ENCODE data around the gene CYB5B. TPM values are rescaled to one million over a fixed set of nuclear protein-coding genes. Genes with fewer than 3 reads are reported as not detected.
"Not testable (repeated sequence)": the region's sequence is repeated elsewhere in the genome, so short reads cannot be mapped to it uniquely, and the experiment has no call there.

CYB5B gene
- polyA plus RNA-seq, 4 donors: 96.0 to 150 (median 132) TPM

DNA sequence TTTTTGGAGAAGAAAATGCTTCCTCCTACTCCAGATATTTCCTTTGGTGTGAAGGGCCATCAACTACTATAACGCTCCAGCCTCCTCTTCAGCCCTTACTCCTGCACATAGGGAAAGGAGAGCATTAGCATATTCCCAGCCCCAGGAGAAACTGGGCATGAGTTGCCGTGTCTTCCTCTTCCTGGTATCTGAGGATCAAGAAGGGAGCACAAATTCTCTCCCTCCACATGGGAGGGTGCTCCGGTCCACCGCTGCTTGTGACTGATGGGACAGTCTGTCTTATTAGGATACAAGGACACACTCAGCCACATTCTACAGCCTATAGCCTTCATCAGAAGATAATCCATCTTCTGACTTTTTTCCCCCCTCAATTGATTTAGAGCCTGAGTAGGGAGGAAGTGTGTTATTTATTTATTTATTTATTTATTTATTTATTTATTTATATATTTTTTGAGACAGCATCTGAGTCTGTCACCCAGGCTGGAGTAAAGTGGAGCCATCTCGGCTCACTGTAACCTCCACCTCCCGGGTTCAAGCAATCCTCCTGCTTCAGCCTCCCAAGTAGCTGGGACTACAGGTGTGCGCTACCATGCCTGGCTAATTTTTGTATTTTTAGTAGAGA is 16.6 kb upstream of the CYB5B start:
- no peak for DNase-seq (ENCODE audit: low read depth in 4 of 4, low spot score in 3 of 4)

- no peak for DNase-seq (ENCODE audit: low read depth in 4 of 4, low spot score in 3 of 4)
Measured at GRCh38 chr16:69408475-69408874, 15.9 kb upstream of the CYB5B start.

GRCh38 chr16:69410219-69410990 is 14.0 kb upstream of the CYB5B start:
- peak in 1 of 4 donors; percentile 55 for DNase-seq (ENCODE audit: low read depth in 4 of 4, low spot score in 3 of 4)

DNA sequence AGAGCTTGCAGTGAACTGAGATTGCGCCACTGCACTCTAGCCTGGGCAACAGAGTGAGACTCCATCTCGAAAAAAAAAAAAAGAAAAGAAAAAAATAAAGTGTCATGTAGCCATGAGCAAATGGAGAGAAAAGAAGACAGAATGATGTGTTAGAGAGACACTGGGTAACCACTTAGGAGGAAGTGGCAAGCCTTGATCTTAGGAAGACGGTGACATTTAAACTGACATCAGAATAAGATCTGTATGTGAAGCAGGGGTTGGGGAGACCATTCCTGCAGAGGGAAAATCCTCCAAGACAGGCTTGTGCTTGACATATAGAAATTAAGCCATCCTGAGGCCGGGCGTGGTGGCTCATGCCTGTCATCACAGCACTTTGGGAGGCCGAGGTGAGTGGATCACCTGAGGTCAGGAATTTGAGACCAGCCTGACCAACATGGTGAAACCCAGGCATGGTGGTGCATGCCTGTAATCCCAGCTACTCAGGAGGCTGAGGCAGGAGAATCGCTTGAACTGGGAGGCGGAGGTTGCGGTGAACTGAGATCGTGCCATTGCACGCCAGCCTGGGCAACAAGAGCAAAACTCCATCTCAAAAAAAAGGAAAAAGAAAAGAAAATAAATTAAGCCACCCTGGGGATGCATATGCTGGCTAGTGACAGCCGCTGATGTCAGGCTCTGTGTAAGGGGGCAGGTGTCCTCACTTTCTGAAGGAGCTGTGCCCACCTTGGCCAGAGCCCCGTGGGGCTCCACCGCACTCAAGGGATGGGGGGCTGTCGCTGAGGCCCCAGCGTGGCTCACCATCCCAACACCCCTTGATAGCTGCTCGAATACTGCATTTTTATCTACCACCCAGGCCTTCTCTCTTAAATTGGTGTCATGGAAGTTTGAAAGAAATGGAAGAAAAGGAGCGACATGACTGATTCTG is 13.1 kb upstream of the CYB5B start:
- DNase-seq (ENCODE audit: low read depth in 4 of 4, low spot score in 3 of 4): no peak

DNA sequence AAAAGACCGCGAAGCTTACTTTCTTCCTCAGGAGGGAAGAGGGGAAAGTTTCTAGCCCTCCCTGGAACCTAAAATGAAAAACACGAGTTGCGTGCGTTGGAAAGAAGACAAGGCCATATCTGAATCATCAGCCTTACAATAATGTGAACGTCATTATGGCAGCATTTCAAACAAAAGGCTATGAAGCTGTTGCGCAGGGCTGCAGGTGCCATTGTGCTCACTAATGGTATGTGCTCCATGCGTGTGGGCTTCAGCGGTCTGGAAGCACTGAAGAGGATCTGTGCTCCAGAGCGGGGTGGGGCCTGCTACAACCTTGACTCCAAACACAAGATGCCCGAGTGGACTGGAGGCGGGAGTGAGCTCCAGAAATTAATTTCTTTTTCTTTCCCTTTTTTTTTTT is 12.1 kb upstream of the CYB5B start:
- no peak for DNase-seq (ENCODE audit: low read depth in 4 of 4, low spot score in 3 of 4)

- no peak for DNase-seq (ENCODE audit: low read depth in 4 of 4, low spot score in 3 of 4)
Measured at GRCh38 chr16:69413045-69413664, 11.3 kb upstream of the CYB5B start.

DNA sequence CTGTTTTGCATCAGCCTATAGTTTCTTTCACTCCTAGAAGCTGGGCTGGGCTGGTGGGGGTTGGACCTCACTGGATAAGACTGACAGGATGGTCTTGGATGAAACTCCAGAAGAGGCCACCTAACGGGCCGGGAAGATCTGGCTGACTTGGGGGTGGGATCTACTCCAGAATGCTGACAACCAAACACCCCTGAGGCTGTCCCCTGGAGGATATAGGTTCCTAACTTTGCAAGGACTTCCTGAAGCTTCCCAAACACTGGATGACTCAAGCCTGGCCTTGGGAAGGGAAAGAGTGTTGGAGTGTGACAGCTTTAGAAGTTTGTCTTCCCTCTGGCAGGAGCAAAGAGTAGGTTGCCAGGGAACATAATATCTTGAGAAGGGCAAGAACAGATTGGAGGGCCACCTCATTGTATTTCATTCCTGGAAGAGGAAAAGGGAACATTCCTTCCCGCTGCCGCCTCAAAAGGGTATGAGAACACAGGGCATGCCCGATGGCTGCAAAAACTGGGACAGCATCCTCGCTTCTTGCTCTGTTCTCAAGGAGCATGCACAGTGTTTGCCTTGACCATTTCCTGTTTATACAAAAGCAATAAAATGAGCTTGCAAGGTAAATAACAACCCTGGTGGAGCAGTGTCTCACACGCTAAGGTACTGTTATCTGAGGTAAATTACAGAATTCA is 6.8 kb upstream of the CYB5B start:
- no peak for DNase-seq (ENCODE audit: low read depth in 4 of 4, low spot score in 3 of 4)

GRCh38 chr16:69419956-69420355 is 4.5 kb upstream of the CYB5B start:
- DNase-seq (ENCODE audit: low read depth in 4 of 4, low spot score in 3 of 4): no peak

GRCh38 chr16:69423189-69423588 is 1.2 kb upstream of the CYB5B start:
- DNase-seq (ENCODE audit: low read depth in 4 of 4, low spot score in 3 of 4): no peak

DNA sequence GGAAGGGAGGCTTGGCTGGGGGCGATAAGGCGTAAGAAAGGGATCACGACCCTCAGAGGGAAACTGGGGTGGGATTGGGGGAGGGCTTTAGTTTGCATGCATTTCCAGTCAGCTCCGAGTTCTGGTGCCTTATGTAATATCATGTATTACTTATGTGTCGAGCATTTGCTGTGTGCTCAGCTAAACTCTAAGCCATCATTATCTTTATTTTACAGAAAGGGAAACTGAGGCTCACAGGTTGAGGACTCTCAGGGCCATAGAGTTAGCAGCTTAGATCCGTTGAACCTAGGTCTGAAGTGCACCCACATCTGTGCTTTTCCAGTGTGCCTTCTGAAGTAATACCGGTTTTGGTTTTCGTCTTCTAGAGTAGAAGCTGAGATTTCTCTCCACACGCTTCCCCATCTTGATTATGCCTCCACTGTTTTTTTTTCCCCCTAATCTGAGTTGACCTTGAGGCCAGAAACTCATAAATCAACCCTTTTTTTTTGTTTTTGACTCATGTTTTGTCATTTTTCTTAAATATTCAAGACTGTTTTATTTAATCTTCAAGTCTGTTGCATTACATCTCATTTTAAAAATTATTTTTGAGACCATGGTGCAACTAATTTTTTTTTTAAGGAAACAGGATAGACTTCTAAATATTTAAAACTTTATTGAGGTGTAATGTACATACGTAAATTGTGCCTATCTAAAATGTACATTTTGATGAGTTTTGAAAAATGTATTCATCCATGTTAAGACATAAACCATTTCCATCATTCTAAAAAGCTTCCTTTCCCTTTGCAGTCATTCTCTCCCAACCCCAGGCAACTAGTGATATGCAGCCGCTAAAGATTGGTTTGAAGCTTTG is 741 bp downstream of the CYB5B start:
- DNase-seq (ENCODE audit: low read depth in 4 of 4, low spot score in 3 of 4): no peak

DNA sequence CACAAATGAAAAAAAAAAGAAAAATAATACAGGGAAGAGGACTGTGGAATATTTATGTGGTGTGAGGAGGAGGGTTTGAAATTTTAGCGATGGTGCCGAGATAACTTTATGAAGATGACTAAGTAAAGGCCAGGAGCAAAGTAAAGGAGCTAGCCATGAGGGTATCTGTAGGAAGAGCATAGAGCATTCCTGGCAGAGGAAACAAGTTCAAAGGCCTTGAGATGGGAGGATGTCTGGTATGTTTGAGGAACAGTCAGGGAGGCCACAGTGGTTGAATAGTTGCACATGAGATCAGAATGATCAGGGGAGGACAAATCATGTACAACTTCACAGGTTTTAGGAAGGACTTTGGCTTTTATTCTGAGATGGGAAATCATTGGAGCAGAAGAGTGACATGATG is 4.2 kb downstream of the CYB5B start:
- no peak for DNase-seq (ENCODE audit: low read depth in 4 of 4, low spot score in 3 of 4)

- DNase-seq (ENCODE audit: low read depth in 4 of 4, low spot score in 3 of 4): not testable (repeated sequence)
Measured at GRCh38 chr16:69429058-69429640, 4.7 kb downstream of the CYB5B start.

GRCh38 chr16:69431948-69432468 is 7.6 kb downstream of the CYB5B start:
- no peak for DNase-seq (ENCODE audit: low read depth in 4 of 4, low spot score in 3 of 4)

GRCh38 chr16:69434066-69434465 is 9.6 kb downstream of the CYB5B start:
- no peak for DNase-seq (ENCODE audit: low read depth in 4 of 4, low spot score in 3 of 4)

DNA sequence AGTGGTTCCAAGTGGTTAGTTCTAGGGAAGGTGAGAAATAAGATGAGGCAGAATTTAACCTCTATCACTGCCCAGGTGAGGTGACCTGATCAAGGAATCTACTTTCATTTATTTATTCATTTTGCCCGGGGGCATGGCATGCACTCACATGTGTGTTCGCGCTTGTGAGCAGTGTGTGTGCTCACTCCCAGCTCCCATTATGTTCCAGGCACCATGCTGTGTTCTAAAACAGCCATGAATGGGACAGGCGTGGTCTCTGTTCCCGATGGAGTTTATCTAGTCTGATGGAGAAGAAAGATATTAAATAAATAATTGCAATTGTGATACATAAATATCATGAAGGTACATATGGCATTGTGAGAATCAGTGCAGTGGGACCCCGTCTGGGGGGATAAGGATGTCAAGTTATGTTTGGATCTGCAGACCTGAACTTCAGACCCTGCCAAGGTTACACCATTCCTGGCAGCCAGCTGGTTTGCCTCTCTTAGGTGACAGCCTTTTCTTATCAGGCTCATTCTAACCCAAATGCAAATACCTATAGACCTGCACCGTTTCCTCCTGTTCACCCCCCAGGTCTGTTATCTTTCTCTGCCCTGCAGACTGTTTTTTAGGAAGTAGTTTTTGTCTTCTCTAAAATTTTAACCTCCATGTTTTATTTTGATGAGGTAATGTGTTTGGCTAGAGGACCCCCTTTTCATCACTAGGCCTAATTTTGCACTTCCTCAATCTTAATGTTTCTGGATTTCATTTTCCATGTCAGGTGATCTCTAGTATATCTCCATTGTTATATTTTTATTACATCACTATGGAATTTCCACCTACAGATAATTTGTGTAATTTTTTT is 11.8 kb downstream of the CYB5B start:
- DNase-seq (ENCODE audit: low read depth in 4 of 4, low spot score in 3 of 4): no peak

- no peak for DNase-seq (ENCODE audit: low read depth in 4 of 4, low spot score in 3 of 4)
Measured at GRCh38 chr16:69436896-69437295, 12.5 kb downstream of the CYB5B start.

GRCh38 chr16:69438465-69438864 is 14.0 kb downstream of the CYB5B start:
- no peak for DNase-seq (ENCODE audit: low read depth in 4 of 4, low spot score in 3 of 4)

- no peak for DNase-seq (ENCODE audit: low read depth in 4 of 4, low spot score in 3 of 4)
Measured at GRCh38 chr16:69440250-69440649, 15.8 kb downstream of the CYB5B start.

Measured in left renal pelvis (tissue), 4 donors.